COLO668 (cell line): ENCODE data around the gene UVSSA.

ENCODE experiments used
- DNase-seq: peaks from one replicate; lab custom pipeline; 2025; ENCODE audit not compliant: unreplicated experiment; lab: John Stamatoyannopoulos, UW

UVSSA gene

GRCh38 chr4:1373892-1374705 is 27.1 kb downstream of the UVSSA start:
- no peak for DNase-seq

GRCh38 chr4:1374706-1375045 is 27.7 kb downstream of the UVSSA start:
- no peak for DNase-seq

GRCh38 chr4:1375051-1375721 is 28.2 kb downstream of the UVSSA start:
- no peak for DNase-seq

GRCh38 chr4:1375761-1376322 is 28.8 kb downstream of the UVSSA start:
- no peak for DNase-seq

- no peak for DNase-seq
These were observed 29.4 kb downstream of the UVSSA start for GRCh38 chr4:1376391-1376840.

- no peak for DNase-seq
These were observed 30.0 kb downstream of the UVSSA start for GRCh38 chr4:1376841-1377605.

GRCh38 chr4:1377606-1378261 is 30.7 kb downstream of the UVSSA start:
- no peak for DNase-seq

- no peak for DNase-seq
These were observed 31.7 kb downstream of the UVSSA start for GRCh38 chr4:1378559-1379231.

GRCh38 chr4:1379351-1379781 is 32.4 kb downstream of the UVSSA start:
- no peak for DNase-seq

- no peak for DNase-seq
These were observed 32.9 kb downstream of the UVSSA start for GRCh38 chr4:1379801-1380331.

- no peak for DNase-seq
These were observed 33.6 kb downstream of the UVSSA start for GRCh38 chr4:1380368-1381151.

GRCh38 chr4:1381181-1381621 is 34.2 kb downstream of the UVSSA start:
- no peak for DNase-seq

GRCh38 chr4:1381944-1382541 is 35.0 kb downstream of the UVSSA start:
- DNase-seq = no peak

GRCh38 chr4:1382776-1383727 is 36.0 kb downstream of the UVSSA start:
- no peak for DNase-seq

GRCh38 chr4:1383728-1384591 is 37.0 kb downstream of the UVSSA start:
- DNase-seq = no peak

- DNase-seq = no peak
These were observed 37.8 kb downstream of the UVSSA start for GRCh38 chr4:1384675-1385372.
